A673 (cell line): ENCODE data around the gene MEGF6.

ENCODE experiments used
- EZH2 ChIP-seq: fragments of 200-600 bp; sonication (generic); IDR thresholded peaks from 2 replicates; pipeline ENCODE4 v1.6.1; 2017; ENCODE audit warnings: borderline replicate concordance, low read depth, mild to moderate bottlenecking, mixed read lengths, antibody characterized with exemption, low read length; ENCODE audit not compliant: poor library complexity, severe bottlenecking
- TF ChIP-seq, protein P1 (sequence below): fragments of 300-800, 200-600 bp; sonication (generic); conservative IDR thresholded peaks from 2 replicates; pipeline ENCODE4 v1.5.1; 2017; ENCODE audit warnings: low read depth, mild to moderate bottlenecking, antibody characterized with exemption, low read length, moderate library complexity, mixed read lengths

- TF ChIP-seq, protein P1, sequence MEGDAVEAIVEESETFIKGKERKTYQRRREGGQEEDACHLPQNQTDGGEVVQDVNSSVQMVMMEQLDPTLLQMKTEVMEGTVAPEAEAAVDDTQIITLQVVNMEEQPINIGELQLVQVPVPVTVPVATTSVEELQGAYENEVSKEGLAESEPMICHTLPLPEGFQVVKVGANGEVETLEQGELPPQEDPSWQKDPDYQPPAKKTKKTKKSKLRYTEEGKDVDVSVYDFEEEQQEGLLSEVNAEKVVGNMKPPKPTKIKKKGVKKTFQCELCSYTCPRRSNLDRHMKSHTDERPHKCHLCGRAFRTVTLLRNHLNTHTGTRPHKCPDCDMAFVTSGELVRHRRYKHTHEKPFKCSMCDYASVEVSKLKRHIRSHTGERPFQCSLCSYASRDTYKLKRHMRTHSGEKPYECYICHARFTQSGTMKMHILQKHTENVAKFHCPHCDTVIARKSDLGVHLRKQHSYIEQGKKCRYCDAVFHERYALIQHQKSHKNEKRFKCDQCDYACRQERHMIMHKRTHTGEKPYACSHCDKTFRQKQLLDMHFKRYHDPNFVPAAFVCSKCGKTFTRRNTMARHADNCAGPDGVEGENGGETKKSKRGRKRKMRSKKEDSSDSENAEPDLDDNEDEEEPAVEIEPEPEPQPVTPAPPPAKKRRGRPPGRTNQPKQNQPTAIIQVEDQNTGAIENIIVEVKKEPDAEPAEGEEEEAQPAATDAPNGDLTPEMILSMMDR: no peak
- no peak for TF ChIP-seq EZH2
Measured at GRCh38 chr1:3500265-3500835, 111.0 kb downstream of the MEGF6 start.
